SU-DHL-6 (cell line): ENCODE results near the gene MTRF1.

Experiments used
- H2AFZ ChIP-seq: fragments of 200-600 bp; sonication (generic); 2 replicates; pipeline ENCODE4 v1.6.1; 2014; ENCODE audit warnings: low read depth, mild to moderate bottlenecking, moderate library complexity, mixed read lengths, antibody characterized with exemption, low read length; ENCODE audit not compliant: severe bottlenecking
- H3F3A ChIP-seq: fragments of 200-600 bp; shearing (Covaris generic); 2 replicates; pipeline ENCODE4 v1.6.0; 2016; ENCODE audit warnings: antibody characterized with exemption, mild to moderate bottlenecking; ENCODE audit not compliant: insufficient read depth
- H3K27ac ChIP-seq: fragments of 200-600 bp; sonication (generic); 2 replicates; pipeline ENCODE4 v1.5.1; 2016; ENCODE audit warnings: low read depth, mild to moderate bottlenecking, low read length, moderate library complexity, mixed read lengths
- H3K27me3 ChIP-seq: fragments of 200-600 bp; sonication (generic), shearing (Covaris generic); 2 replicates; pipeline ENCODE4 v1.6.0; 2014; ENCODE audit warnings: mild to moderate bottlenecking, low read length
- H3K36me3 ChIP-seq: fragments of 200-600 bp; sonication (generic); 2 replicates; pipeline ENCODE4 v1.6.1; 2014; ENCODE audit warnings: mild to moderate bottlenecking, low read length, mixed read lengths
- H3K4me2 ChIP-seq: fragments of 300-600, 200-600 bp; shearing (Covaris generic), sonication (generic); 2 replicates; pipeline ENCODE4 v1.6.0; 2014; ENCODE audit warnings: low read length, low read depth, mild to moderate bottlenecking; ENCODE audit not compliant: poor library complexity, severe bottlenecking
- H3K4me3 ChIP-seq: fragments of 200-600 bp; sonication (generic); 2 replicates; pipeline ENCODE4 v1.5.1; 2014; ENCODE audit warnings: antibody characterized with exemption, low read length, mild to moderate bottlenecking, mixed read lengths; ENCODE audit not compliant: insufficient read depth, poor library complexity, severe bottlenecking
- H3K79me2 ChIP-seq: fragments of 200-600 bp; sonication (generic); 2 replicates; pipeline ENCODE4 v1.6.1; 2014; ENCODE audit warnings: mild to moderate bottlenecking, low read length, moderate library complexity; ENCODE audit not compliant: insufficient read depth
- H3K9ac ChIP-seq: fragments of 200-600 bp; sonication (generic); 2 replicates; pipeline ENCODE4 v1.7.0; 2014; ENCODE audit warnings: mild to moderate bottlenecking, low read length
- H3K9me2 ChIP-seq: fragments of 200-600 bp; sonication (generic); replicated peaks from 2 replicates; pipeline ENCODE4 v1.6.1; 2014; ENCODE audit warnings: low read length; ENCODE audit not compliant: insufficient read depth
- H3K9me3 ChIP-seq: fragments of 200-600 bp; sonication (generic); 2 replicates; pipeline ENCODE4 v1.6.1; 2014; ENCODE audit warnings: low read length, mixed read lengths; ENCODE audit not compliant: insufficient read depth
- H4K20me1 ChIP-seq: fragments of 200-600 bp; sonication (generic); 2 replicates; pipeline ENCODE4 v1.6.1; 2014; ENCODE audit warnings: low read depth, mild to moderate bottlenecking, antibody characterized with exemption, low read length, moderate library complexity, mixed read lengths
- EZH2phosphoT487 ChIP-seq: fragments of 200-600 bp; sonication (generic), shearing (Covaris generic); conservative IDR thresholded peaks from 2 replicates; pipeline ENCODE4 v1.6.1; 2018; ENCODE audit warnings: mild to moderate bottlenecking, antibody characterized with exemption, low read length, moderate library complexity, mixed read lengths
- TF ChIP-seq, protein P1 (sequence below): fragments of 200-600 bp; sonication (generic); IDR thresholded peaks from one replicate; pipeline ENCODE4 v1.5.1; 2017; ENCODE audit warnings: antibody characterized with exemption, mild to moderate bottlenecking, low read length, moderate library complexity; ENCODE audit not compliant: insufficient read depth, poor library complexity, severe bottlenecking

The MTRF1 gene

DNA sequence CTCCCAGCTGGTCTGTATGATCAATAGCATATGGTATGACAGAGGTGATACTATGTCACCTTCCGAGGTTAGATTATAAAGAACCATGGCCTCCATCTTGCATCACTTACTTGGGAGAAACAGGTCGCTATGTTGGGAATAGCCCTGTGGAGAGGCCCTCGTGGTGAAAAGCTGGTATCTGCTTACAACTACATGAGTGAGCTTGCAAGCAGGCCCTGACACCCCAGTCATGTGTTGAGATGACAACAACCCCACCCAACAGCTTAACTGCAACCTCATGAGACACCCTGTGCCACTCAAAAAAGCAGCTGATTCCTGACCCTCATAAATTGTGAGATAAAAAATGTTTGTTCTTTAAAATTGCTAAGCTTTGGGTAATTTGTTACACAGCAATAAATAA is 18.8 kb downstream of the MTRF1 start:
- Histone ChIP-seq H3K27ac (no peak overlapping the region), H3K9ac (no peak overlapping the region), H3K9me2 (no peaks in the 10 kb centered on the region), H3K9me3 (no peaks in the 10 kb centered on the region), H3K79me2 (no peaks in the 10 kb centered on the region), H3K36me3 (peaks cover under 1% of the 10 kb centered on the region; the same call in 1 of the 2 replicates), H3K27me3 (no peaks in the 10 kb centered on the region), H3F3A (no peaks in the 10 kb centered on the region), H2AFZ (no peak overlapping the region), H3K4me2 (no peak overlapping the region), H4K20me1 (no peaks in the 10 kb centered on the region), H3K4me3 (no peak overlapping the region)
- TF ChIP-seq EZH2phosphoT487: no peak
- TF ChIP-seq, protein P1, sequence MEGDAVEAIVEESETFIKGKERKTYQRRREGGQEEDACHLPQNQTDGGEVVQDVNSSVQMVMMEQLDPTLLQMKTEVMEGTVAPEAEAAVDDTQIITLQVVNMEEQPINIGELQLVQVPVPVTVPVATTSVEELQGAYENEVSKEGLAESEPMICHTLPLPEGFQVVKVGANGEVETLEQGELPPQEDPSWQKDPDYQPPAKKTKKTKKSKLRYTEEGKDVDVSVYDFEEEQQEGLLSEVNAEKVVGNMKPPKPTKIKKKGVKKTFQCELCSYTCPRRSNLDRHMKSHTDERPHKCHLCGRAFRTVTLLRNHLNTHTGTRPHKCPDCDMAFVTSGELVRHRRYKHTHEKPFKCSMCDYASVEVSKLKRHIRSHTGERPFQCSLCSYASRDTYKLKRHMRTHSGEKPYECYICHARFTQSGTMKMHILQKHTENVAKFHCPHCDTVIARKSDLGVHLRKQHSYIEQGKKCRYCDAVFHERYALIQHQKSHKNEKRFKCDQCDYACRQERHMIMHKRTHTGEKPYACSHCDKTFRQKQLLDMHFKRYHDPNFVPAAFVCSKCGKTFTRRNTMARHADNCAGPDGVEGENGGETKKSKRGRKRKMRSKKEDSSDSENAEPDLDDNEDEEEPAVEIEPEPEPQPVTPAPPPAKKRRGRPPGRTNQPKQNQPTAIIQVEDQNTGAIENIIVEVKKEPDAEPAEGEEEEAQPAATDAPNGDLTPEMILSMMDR: no peak

DNA sequence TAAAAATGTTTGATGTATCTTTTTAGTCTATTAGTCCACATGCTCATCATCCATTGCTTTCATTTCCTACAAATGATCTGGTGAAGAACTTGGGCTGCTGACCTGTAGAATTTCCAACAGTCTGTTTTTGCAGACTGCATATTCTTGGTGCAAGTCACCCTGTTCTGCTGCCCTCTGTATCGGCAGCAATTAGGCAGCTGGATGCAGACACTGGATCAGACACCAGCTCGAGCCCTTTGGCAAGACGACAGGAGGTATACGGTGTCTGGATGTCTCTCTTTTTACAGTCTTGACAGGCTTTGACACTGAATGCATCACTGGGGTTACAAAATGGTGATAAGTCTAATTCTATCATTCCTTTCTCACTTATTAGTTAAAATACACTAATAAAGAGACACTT is 21.8 kb downstream of the MTRF1 start:
- Histone ChIP-seq H3F3A (no peaks in the 10 kb centered on the region), H3K27me3 (no peaks in the 10 kb centered on the region), H2AFZ (no peak overlapping the region), H3K36me3 (peaks cover 6% of the 10 kb centered on the region; the same call in 1 of the 2 replicates), H3K4me2 (no peak overlapping the region), H3K27ac (no peak overlapping the region), H3K9me3 (no peaks in the 10 kb centered on the region), H3K79me2 (no peaks in the 10 kb centered on the region), H3K9ac (no peak overlapping the region), H3K4me3 (no peak overlapping the region), H4K20me1 (no peaks in the 10 kb centered on the region), H3K9me2 (no peaks in the 10 kb centered on the region)
- no peak for TF ChIP-seq EZH2phosphoT487
- TF ChIP-seq, protein P1: no peak

DNA sequence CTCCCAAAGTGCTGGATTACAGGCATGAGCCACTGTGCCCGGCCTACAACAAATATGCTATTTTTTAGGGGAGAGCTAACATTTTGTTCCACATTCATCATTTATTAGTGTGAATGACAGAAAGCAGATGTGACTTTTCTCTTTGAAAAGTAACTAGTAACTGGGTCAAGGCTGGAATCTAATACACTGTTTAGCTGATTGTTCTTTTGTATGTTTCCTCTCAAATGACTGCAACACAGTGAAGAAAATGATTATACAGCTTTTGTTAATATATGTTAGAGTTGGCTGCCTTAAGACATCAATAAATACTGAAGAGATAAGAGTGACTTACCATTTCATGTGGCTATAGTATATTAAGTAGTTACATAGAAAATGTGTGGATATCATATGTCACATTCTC is 27.0 kb downstream of the MTRF1 start:
- Histone ChIP-seq H3K4me3 (no peak overlapping the region), H3K9ac (no peak overlapping the region), H4K20me1 (no peaks in the 10 kb centered on the region), H3K9me2 (no peaks in the 10 kb centered on the region), H2AFZ (no peak overlapping the region), H3K9me3 (no peaks in the 10 kb centered on the region), H3K27ac (no peak overlapping the region), H3K27me3 (no peaks in the 10 kb centered on the region), H3K79me2 (no peaks in the 10 kb centered on the region), H3F3A (peaks cover 5% of the 10 kb centered on the region; the same call in 1 of the 2 replicates), H3K36me3 (peaks cover 8% of the 10 kb centered on the region; the same call in 1 of the 2 replicates), H3K4me2 (no peak overlapping the region)
- no peak for TF ChIP-seq EZH2phosphoT487
- TF ChIP-seq, protein P1: no peak
